ENCODE measurements around the gene SGIP1. TPM values are rescaled to one million over a fixed set of nuclear protein-coding genes. Genes with fewer than 3 reads are reported as not detected.
A peak's percentile ranks its signal among the peaks of the same experiment; 100 is the strongest.

Gene SGIP1
- total and polyA plus RNA-seq, 2 of the 4 experiments (the other 2 are of a cell fraction): 27.1 to 42.7 TPM

DNA sequence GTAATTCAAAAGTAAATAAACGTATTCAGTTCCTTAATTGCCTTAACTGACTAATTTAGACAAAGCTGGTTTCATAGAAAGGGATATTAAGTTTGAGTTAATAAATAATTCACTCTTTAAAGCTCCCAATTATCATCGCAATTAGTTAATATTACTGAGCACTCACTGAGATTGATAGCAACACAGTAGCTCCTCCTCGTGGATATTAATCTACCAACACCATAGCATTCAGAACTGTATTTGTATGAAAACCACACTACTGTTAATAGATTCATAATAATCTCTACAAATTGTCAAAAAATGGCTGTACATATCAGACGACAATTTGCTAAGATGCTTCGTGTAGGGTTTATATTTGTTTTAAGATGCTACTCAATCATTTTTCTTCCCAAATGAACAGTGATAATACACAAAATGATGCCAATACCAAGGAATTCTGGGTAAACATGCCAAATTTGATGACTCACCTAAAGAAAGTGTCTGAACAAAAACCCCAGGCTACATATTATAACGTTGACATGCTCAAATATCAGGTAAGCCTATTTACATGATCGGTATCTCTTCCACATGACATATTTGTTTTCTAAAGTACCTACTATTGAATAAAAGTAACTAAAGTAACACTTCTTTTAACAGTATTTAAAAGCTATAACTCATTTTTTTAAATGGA, 199.5 kb downstream of the SGIP1 start:
- ATAC-seq (ENCODE audit: low read depth) (no peak), DNase-seq (no peak)
- in situ Hi-C loops (cut with MboI; ENCODE audit: low sequenced_read_pairs) (loop anchor here (25.0 kb wide), 1 partner anchor 471 kb away; no protein-coding TSS in a partner anchor), dilution Hi-C loops (cut with HindIII; ENCODE audit: low sequenced_read_pairs, unreplicated experiment) (no loop called here), intact Hi-C loops (cut with micrococcal nuclease) (no loop called here)
- H3K23ac ChIP-seq (ENCODE audit: low read depth, low read length): no peak overlapping the region
- H4K5ac ChIP-seq (ENCODE audit: low read depth, low read length): no peak overlapping the region
- ChIA-PET POLR2A (ENCODE audit: unreplicated experiment) (no interaction called here), CTCF (no interaction called here)
- H3K79me1 ChIP-seq (ENCODE audit: low read depth in 1 of 2, low read length in 2 of 2): peaks cover 0 to 5% of the 10 kb centered on the region in 2 experiments; a peak in 2 of 4 replicates
- peak overlapping the region; percentile 12 for H2BK5ac ChIP-seq (ENCODE audit: low read depth, low read length, poor library complexity, severe bottlenecking)
- peaks cover 5% of the 10 kb centered on the region; the same call in 1 of the 2 replicates for H3K9me1 ChIP-seq (ENCODE audit: insufficient read depth, low read length)
- no peak overlapping the region for H3K56ac ChIP-seq (ENCODE audit: extremely low read depth, insufficient read depth, low read length)
- peaks cover 22% of the 10 kb centered on the region for H3K36me3 ChIP-seq (ENCODE audit: control insufficient read depth, insufficient read depth, low read length)
- no peak overlapping the region for H3K4me2 ChIP-seq (ENCODE audit: low read depth, low read length)
- no peak overlapping the region for H3K18ac ChIP-seq (ENCODE audit: low read depth, low read length)
- no CpG with 5 or more reads among the region's 7 CpGs for WGBS, 2 experiments (ENCODE audit: extremely low coverage in 2 of 2, insufficient read length in 1 of 2)
- H2AK9ac ChIP-seq (replicated peaks; ENCODE audit: low read depth, low read length, poor library complexity): no peak overlapping the region
- no peaks in the 10 kb centered on the region for H3K27me3 ChIP-seq (ENCODE audit: control insufficient read depth, insufficient read depth, low read length)
- H3K4ac ChIP-seq (ENCODE audit: low read depth, low read length): no peak overlapping the region
- no peak overlapping the region for H3K27ac ChIP-seq (ENCODE audit: insufficient read depth, low read length)
- H3K4me3 ChIP-seq (ENCODE audit: insufficient read depth, low read depth, low read length): no peak overlapping the region
- no peak overlapping the region for H4K91ac ChIP-seq (ENCODE audit: insufficient read depth, low read depth, low read length)
- no peak overlapping the region for H2BK15ac ChIP-seq (ENCODE audit: low read depth, low read length)
- no peak overlapping the region for H4K8ac ChIP-seq (ENCODE audit: low read depth in 2 of 2, low read length in 2 of 2)
- H3K4me1 ChIP-seq (ENCODE audit: control insufficient read depth, insufficient read depth, low read length): peaks cover 3% of the 10 kb centered on the region
- no peak overlapping the region for H3K9ac ChIP-seq (ENCODE audit: low read depth, low read length)
- H4K20me1 ChIP-seq (ENCODE audit: insufficient read depth, low read length): peaks cover 3% of the 10 kb centered on the region; the same call in 1 of the 2 replicates
- H2AFZ ChIP-seq (replicated peaks; ENCODE audit: low read length, poor library complexity): no peak overlapping the region
- H3K9me3 ChIP-seq (ENCODE audit: control insufficient read depth, insufficient read depth, low read length): no peaks in the 10 kb centered on the region
- TF ChIP-seq RCOR1 (IDR thresholded peaks at IDR 0.05; ENCODE audit: insufficient replicate concordance, low read length) (no peak), MAFK (IDR thresholded peaks at IDR 0.05; ENCODE audit: low read depth, low read length) (no peak), RAD21 (IDR thresholded peaks at IDR 0.05; ENCODE audit: low read length) (no peak), BHLHE40 (IDR thresholded peaks at IDR 0.05; ENCODE audit: low read depth, low read length) (no peak), CHD1 (IDR thresholded peaks at IDR 0.05; ENCODE audit: low read depth, low read length) (no peak), SMC3 (IDR thresholded peaks at IDR 0.05; ENCODE audit: low read depth, low read length) (no peak), CEBPB (IDR thresholded peaks at IDR 0.05; ENCODE audit: low read depth, low read length) (no peak)
- TF ChIP-seq, protein P1, sequence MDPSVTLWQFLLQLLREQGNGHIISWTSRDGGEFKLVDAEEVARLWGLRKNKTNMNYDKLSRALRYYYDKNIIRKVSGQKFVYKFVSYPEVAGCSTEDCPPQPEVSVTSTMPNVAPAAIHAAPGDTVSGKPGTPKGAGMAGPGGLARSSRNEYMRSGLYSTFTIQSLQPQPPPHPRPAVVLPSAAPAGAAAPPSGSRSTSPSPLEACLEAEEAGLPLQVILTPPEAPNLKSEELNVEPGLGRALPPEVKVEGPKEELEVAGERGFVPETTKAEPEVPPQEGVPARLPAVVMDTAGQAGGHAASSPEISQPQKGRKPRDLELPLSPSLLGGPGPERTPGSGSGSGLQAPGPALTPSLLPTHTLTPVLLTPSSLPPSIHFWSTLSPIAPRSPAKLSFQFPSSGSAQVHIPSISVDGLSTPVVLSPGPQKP (IDR thresholded peaks at IDR 0.05; ENCODE audit: borderline replicate concordance, low read depth, low read length): no peak
- TF ChIP-seq, protein P2, sequence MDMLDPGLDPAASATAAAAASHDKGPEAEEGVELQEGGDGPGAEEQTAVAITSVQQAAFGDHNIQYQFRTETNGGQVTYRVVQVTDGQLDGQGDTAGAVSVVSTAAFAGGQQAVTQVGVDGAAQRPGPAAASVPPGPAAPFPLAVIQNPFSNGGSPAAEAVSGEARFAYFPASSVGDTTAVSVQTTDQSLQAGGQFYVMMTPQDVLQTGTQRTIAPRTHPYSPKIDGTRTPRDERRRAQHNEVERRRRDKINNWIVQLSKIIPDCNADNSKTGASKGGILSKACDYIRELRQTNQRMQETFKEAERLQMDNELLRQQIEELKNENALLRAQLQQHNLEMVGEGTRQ (IDR thresholded peaks at IDR 0.05; ENCODE audit: low read depth, low read length): no peak
- no peak overlapping the region for H3K14ac ChIP-seq (replicated peaks; ENCODE audit: low read depth, low read length)
- BruUV-seq (replicated peaks): TSS peak; percentile 2
- H2BK20ac ChIP-seq (ENCODE audit: low read depth, low read length): no peak overlapping the region
- no peak overlapping the region for H2AK5ac ChIP-seq (ENCODE audit: low read depth, low read length)
- no peak overlapping the region for H2BK120ac ChIP-seq (ENCODE audit: low read depth, low read length)

All from IMR-90 (cell line).